NCI-H2107 treated with DMSO at 0.1 percent for 48 hours (cell line): ENCODE measurements around the gene PCDHA11.
"Not testable (repeated sequence)": the region's sequence is repeated elsewhere in the genome, so short reads cannot be mapped to it uniquely, and the experiment has no call there.

Experiments
- DNase-seq: peaks from one replicate; lab custom pipeline; 2025; ENCODE audit not compliant: unreplicated experiment; lab: John Stamatoyannopoulos, UW

PCDHA11 gene

DNA sequence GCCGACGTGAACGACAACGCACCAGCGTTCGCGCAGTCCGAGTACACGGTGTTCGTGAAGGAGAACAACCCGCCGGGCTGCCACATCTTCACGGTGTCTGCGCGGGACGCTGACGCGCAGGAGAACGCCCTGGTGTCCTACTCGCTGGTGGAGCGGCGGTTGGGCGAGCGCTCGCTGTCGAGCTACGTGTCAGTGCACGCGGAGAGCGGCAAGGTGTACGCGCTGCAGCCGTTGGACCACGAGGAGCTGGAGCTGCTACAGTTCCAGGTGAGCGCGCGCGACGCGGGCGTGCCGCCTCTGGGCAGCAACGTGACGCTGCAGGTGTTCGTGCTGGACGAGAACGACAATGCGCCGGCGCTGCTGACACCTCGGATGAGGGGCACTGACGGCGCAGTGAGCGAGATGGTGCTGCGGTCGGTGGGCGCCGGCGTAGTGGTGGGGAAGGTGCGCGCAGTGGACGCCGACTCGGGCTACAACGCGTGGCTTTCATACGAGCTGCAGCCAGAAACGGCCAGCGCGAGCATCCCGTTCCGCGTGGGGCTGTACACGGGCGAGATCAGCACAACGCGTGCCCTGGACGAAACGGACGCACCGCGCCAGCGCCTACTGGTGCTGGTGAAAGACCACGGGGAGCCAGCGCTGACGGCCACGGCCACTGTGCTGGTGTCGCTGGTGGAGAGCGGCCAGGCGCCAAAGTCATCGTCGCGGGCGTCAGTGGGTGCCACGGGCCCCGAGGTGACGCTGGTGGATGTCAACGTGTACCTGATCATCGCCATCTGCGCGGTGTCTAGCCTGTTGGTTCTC, 18.7 kb upstream of the PCDHA11 start:
- DNase-seq = not testable (repeated sequence)

DNA sequence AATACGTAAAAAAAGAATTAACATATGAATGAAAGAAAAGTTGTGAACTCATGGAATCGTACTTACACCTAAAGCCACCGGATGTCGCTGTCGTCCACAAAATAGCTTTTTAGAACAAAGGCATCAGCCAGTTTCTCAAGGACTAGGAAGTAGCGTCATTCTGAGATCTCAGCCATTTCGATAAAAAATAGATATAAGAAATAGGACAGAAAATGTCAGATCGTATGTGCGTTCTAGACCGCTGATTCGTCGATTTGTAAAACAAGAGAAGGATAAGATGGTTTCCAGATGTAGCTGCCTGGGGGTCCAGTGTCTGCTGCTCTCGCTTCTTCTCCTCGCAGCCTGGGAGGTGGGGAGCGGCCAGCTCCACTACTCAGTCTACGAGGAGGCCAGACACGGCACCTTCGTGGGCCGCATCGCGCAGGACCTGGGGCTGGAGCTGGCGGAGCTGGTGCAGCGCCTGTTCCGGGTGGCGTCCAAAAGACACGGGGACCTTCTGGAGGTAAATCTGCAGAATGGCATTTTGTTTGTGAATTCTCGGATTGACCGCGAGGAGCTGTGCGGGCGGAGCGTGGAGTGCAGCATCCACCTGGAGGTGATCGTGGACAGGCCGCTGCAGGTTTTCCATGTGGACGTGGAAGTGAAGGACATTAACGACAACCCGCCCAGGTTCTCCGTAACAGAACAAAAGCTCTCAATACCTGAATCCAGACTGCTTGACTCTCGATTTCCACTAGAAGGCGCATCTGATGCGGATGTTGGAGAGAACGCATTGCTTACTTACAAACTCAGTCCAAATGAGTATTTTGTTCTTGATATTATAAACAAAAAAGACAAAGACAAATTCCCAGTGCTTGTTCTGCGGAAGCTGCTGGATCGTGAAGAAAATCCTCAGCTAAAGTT, 12.7 kb upstream of the PCDHA11 start, which contains the start of gene PCDHA10:
PCDHA10 (plus strand) TSS at position 126 of the 903 bp plus-strand sequence; CDS start at position 278, 152 bp downstream.
- no peak for DNase-seq

DNA sequence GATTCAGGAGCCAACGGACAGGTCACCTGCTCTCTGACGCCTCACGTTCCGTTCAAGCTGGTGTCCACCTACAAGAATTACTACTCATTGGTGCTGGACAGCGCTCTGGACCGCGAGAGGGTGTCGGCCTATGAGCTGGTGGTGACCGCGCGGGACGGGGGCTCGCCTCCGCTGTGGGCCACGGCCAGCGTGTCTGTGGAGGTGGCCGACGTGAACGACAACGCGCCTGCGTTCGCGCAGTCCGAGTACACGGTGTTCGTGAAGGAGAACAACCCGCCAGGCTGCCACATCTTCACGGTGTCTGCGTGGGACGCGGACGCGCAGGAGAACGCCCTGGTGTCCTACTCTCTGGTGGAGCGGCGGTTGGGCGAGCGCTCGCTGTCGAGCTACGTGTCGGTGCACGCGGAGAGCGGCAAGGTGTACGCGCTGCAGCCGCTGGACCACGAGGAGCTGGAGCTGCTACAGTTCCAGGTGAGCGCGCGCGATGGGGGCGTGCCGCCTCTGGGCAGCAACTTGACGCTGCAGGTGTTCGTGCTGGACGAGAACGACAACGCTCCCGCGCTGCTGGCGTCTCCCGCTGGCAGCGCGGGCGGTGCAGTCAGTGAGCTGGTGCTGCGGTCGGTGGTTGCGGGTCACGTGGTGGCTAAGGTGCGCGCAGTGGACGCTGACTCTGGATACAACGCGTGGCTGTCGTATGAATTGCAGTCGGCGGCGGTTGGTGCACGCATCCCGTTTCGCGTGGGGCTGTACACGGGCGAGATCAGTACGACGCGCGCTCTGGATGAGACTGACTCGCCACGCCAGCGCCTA, 11.4 kb upstream of the PCDHA11 start:
- no peak for DNase-seq

DNA sequence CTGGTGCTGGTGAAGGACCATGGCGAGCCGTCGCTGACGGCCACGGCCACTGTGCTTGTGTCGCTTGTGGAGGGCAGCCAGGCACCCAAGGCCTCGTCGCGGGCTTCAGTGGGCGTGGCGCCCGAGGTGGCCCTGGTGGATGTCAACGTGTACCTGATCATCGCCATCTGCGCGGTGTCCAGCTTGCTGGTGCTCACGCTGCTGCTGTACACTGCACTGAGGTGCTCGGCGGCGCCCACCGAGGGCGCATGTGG, 10.8 kb upstream of the PCDHA11 start:
- no peak for DNase-seq

DNA sequence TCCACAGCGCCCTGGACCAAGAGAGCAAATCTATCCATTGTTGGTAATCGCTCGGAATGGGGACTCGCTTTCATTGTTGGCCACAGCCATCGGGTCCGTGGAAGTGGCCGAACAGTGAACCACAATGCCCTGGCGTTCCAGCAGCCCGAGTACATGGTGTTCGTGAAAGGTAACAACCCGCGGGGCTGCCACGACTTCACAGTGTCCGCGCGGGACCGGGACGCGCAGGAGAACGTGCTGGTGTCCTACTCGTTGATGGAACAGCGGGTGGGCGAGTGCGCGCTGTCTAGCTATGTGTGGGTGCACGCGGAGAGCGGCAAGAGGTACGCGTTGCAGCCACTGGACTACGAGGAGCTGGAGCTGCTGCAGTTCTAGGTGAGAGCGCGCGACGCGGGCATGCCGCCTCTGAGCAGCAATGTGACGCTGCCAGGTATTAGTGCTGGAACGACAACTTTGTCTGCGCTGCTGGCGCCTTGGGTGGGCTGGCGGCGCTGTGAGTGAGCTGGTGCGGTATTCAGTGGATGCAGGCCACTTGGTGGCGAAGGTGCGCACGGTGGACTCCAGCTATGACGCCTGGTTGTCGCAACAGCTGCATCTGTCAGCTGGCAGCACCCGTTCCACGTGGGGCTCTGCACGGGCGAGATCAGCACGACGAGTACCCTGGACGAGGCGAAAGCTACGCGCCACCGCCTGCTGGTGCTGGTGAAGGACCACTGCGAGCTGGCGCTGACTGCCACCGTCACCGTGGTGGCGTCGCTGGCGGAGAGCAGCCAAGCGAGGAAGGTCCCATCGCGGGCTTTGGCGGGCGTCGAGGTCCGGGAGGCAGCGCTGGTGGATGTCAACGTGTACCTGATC, 6.1 kb upstream of the PCDHA11 start:
- no peak for DNase-seq

DNA sequence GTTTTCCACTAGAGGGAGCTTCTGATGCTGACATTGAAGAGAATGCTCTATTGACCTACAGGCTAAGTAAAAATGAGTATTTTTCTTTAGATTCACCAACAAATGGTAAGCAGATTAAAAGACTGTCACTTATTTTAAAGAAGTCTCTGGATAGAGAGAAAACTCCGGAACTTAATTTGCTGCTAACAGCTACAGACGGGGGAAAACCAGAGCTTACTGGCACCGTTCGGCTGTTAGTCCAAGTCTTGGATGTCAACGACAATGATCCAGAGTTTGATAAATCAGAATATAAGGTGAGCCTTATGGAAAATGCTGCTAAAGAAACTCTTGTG, 764 bp downstream of the PCDHA11 start:
- peak; percentile 61 for DNase-seq

DNA sequence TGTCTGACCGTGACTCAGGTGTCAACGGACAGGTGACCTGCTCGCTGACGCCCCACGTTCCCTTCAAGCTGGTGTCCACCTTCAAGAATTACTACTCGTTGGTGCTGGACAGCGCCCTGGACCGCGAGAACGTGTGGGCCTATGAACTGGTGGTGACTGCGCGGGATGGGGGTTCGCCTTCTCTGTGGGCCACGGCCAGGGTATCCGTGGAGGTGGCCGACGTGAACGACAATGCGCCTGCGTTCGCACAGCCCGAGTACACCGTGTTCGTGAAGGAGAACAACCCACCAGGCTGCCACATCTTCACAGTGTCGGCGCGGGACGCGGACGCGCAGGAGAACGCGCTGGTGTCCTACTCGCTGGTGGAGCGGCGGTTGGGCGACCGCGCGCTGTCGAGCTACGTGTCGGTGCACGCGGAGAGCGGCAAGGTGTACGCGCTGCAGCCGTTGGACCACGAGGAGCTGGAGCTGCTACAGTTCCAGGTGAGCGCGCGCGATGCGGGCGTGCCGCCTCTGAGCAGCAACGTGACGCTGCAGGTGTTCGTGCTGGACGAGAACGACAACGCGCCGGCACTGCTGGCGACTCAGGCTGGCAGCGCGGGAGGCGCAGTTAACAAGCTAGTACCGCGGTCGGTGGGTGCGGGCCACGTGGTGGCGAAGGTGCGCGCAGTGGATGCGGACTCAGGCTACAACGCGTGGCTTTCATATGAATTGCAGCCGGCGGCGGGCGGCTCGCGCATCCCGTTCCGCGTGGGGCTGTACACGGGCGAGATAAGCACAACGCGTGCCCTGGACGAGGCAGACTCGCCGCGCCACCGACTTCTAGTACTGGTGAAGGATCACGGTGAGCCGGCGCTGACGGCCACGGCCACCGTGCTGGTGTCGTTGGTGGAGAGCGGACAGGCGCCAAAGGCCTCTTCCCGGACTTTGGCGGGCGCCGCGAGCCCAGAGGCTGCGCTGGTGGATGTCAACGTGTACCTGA, 1.8 kb downstream of the PCDHA11 start:
- DNase-seq = no peak

DNA sequence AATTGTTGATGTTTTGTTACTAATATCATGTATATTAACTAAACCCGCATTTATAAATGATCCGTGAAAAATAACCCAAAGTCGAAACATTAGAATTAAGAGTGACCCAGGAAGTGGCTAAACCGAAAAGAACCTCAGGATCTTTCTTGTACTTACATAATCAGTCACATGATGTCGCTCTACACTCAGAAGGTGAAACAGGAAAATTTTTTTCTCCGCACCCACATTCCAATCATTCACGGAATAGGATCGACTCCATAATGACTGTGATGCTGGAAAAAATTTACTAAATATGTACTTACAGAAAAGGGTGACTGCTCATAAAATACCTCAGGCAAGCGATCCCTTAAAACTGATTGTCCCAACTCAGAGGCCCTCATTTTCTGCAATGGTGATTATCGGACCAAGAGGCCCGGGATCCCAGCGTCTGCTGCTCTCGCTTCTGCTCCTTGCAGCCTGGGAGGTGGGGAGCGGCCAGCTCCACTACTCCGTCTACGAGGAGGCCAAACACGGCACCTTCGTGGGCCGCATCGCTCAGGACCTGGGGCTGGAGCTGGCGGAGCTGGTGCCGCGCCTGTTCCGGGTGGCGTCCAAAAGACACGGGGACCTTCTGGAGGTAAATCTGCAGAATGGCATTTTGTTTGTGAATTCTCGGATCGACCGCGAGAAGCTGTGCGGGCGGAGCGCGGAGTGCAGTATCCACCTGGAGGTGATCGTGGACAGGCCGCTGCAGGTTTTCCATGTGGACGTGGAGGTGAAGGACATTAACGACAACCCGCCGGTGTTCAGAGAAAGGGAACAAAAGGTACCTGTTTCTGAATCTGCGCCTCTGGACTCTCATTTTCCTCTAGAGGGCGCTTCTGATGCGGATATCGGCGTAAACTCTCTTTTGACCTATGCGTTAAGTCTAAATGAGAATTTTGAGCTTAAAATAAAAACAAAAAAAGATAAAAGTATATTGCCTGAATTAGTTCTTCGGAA, 6.6 kb downstream of the PCDHA11 start, which contains the start of gene PCDHA12:
PCDHA12 (plus strand) TSS at position 224 of the 981 bp plus-strand sequence; CDS start at position 389, 165 bp downstream.
- DNase-seq = no peak

DNA sequence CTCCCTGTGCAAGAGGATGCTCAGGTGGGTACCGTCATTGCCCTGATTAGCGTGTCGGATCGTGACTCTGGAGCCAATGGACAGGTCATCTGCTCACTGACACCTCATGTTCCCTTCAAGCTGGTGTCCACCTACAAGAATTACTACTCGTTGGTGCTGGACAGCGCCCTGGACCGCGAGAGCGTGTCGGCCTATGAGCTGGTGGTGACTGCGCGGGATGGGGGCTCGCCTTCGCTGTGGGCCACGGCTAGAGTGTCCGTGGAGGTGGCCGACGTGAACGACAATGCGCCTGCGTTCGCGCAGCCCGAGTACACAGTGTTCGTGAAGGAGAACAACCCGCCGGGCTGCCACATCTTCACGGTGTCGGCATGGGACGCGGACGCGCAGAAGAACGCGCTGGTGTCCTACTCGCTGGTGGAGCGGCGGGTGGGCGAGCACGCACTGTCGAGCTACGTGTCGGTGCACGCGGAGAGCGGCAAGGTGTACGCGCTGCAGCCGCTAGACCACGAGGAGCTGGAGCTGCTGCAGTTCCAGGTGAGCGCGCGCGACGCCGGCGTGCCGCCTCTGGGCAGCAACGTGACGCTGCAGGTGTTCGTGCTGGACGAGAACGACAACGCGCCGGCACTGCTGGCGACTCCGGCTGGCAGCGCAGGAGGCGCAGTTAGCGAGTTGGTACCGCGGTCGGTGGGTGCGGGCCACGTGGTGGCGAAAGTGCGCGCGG, 7.9 kb downstream of the PCDHA11 start:
- not testable (repeated sequence) for DNase-seq

DNA sequence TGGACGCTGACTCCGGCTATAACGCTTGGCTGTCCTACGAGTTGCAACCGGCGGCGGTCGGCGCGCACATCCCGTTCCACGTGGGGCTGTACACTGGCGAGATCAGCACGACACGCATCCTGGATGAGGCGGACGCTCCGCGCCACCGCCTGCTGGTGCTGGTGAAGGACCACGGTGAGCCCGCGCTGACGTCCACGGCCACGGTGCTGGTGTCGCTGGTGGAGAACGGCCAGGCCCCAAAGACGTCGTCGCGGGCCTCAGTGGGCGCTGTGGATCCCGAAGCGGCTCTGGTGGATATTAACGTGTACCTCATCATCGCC, 8.5 kb downstream of the PCDHA11 start:
- no peak for DNase-seq

DNA sequence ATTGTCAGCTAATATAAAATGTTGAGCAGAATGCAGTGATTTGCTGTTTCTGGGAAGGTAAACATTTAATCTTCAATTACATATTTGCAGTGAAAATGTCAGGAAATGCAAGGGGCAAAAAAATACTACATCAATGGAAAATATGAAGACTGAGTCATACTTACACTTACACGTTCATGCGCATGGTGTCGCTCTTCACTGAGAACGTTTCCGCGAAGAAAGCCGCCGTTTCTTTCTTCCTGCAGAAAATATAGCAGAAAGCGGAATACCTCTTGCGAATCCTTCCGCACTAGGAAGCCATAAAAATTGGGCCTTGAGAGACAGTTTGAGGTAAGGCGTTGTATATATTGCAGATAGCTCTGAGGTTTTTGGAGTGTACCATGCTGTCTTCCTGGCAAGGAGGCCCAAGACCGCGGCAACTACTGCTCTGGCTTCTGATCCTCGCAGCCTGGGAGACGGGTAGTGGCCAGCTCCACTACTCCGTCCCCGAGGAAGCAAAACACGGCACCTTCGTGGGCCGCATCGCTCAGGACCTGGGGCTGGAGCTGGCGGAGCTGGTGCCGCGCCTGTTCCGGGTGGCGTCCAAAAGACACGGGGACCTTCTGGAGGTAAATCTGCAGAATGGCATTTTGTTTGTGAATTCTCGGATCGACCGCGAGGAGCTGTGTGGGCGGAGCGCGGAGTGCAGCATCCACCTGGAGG, 13.3 kb downstream of the PCDHA11 start, which contains the start of gene PCDHA13:
PCDHA13 (plus strand) TSS at position 236 of the 702 bp plus-strand sequence; CDS start at position 381, 145 bp downstream.
- DNase-seq = no peak

DNA sequence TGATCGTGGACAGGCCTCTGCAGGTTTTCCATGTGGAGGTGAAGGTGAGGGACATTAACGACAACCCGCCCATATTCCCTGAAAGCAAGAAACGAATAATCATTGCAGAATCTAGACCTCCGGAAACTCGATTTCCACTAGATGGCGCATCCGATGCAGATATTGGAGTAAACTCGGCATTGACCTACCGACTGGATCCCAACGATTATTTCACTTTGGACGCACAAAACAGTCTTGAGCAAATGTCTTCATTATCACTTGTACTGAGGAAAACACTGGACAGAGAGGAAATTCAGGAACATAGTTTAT, 13.8 kb downstream of the PCDHA11 start:
- DNase-seq = no peak

DNA sequence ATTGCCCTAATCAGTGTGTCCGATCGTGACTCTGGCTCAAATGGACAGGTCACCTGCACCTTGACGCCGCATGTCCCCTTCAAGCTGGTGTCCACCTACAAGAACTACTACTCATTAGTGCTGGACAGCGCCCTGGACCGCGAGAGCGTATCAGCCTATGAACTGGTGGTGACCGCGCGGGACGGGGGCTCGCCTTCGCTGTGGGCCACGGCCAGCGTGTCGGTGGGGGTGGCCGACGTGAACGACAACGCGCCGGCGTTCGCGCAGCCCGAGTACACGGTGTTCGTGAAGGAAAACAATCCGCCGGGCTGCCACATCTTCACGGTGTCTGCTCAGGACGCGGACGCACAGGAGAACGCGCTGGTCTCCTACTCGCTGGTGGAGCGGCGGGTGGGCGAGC, 14.6 kb downstream of the PCDHA11 start:
- DNase-seq = no peak

DNA sequence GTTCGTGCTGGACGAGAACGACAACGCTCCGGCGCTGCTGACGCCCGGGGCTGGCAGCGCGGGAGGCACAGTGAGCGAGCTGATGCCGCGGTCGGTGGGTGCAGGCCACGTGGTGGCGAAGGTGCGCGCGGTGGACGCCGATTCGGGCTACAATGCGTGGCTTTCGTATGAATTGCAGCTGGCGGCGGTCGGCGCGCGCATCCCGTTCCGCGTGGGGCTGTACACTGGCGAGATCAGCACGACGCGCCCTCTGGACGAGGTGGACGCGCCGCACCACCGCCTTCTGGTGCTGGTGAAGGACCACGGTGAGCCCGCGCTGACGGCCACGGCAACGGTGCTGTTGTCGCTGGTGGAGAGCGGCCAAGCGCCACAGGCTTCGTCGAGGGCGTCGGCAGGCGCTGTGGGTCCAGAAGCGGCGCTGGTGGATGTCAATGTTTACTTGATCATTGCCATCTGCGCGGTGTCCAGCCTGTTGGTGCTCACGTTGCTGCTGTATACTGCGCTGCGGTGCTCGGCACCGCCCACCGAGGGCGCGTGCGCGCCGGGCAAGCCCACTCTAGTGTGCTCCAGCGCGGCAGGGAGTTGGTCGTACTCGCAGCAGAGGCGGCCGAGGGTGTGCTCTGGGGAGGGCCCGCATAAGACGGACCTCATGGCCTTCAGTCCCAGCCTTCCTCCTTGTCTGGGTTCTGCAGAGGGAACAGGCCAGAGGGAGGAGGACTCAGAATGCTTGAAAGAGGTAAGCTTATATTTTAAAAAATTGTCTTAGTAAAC, 15.4 kb downstream of the PCDHA11 start:
- no peak for DNase-seq

DNA sequence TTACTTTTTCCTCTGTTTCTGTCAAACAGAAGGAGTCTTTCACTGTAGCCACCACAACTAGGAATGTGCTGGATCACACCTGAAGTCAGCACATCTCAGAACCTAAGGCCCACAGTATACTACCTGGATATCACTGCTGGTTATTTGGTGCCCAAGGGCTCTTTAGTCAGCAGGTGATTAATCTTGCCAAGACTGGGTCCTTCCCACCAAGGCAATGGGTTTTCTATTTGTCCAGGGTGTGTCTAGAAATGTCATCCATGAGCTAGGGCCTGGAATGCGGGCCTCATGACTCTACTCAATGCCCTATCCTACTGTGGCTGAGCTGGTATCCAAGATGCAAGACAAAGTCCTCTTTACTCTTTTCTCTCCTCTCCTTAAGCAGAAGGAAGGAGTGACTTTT, 47.6 kb downstream of the PCDHA11 start:
- no peak for DNase-seq
